Duodenal mucosa (tissue), 2 donors: ENCODE data around the gene CMC2.

Experiments used
- H3K27ac ChIP-seq: one replicate; pipeline ENCODE4 v1.7.0; 2013; ENCODE audit warnings: low read depth, low read length
- H3K27me3 ChIP-seq, 2 donors: one replicate each; pipeline ENCODE4 v1.7.0; 2013; ENCODE audit warnings: low read length in 2 of 2, control low read depth in 1 of 2; ENCODE audit not compliant: insufficient read depth in 2 of 2, control insufficient read depth in 1 of 2
- H3K36me3 ChIP-seq, 2 donors: one replicate each; pipeline ENCODE4 v1.7.0; 2013; ENCODE audit warnings: low read length in 2 of 2, control low read depth in 1 of 2; ENCODE audit not compliant: insufficient read depth in 2 of 2, control insufficient read depth in 1 of 2
- H3K4me1 ChIP-seq, 2 donors: one replicate each; pipeline ENCODE4 v1.7.0; 2013; ENCODE audit warnings: low read length in 2 of 2, control low read depth in 1 of 2; ENCODE audit not compliant: insufficient read depth in 2 of 2, control insufficient read depth in 1 of 2
- H3K4me3 ChIP-seq, 2 donors: one replicate each; pipeline ENCODE4 v1.7.0; 2013; ENCODE audit warnings: low read length in 2 of 2, low read depth in 1 of 2
- H3K9ac ChIP-seq, 2 donors: one replicate each; pipeline ENCODE4 v1.7.0; 2013; ENCODE audit warnings: low read length in 2 of 2, low read depth in 1 of 2
- H3K9me3 ChIP-seq, 2 donors: one replicate each; pipeline ENCODE4 v1.7.0; 2013; ENCODE audit warnings: low read length in 2 of 2, control low read depth in 1 of 2; ENCODE audit not compliant: control insufficient read depth in 1 of 2

The CMC2 gene

GRCh38 chr16:81029930-81030604, 23.4 kb upstream of the CMC2 start:
- Histone ChIP-seq H3K9ac (no peak overlapping the region), H3K27ac (no peak overlapping the region), H3K4me1 (peaks cover 0 to 2% of the 10 kb centered on the region in 2 donors), H3K9me3 (no peaks in the 10 kb centered on the region), H3K36me3 (peaks cover 0 to 14% of the 10 kb centered on the region in 2 donors), H3K27me3 (no peaks in the 10 kb centered on the region), H3K4me3 (no peak overlapping the region)

DNA sequence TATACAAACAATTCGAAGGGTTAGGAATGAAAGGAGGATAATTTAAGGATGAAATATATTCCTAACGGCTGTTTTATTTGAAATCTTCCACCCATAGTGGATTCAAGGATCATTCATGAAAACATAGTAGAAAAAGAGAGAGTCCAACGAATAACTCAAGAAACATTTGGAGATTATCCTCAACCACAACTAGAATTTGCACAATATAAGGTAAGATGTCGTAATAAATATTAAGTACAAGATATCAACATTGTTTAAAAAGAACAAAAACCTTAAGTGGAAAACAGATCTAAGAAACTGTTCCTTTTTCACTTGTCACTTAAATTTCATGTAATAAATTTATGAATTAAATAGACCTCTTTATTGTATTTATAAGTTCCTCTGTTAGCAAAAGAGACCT, 19.7 kb upstream of the CMC2 start:
- H3K27me3 ChIP-seq: no peaks in the 10 kb centered on the region
- H3K4me1 ChIP-seq: no peaks in the 10 kb centered on the region
- H3K36me3 ChIP-seq: peaks cover 3 to 22% of the 10 kb centered on the region in 2 donors
- H3K9me3 ChIP-seq: no peaks in the 10 kb centered on the region
- no peak overlapping the region for H3K9ac ChIP-seq
- no peak overlapping the region for H3K27ac ChIP-seq
- H3K4me3 ChIP-seq: no peak overlapping the region

- Histone ChIP-seq H3K9me3 (no peaks in the 10 kb centered on the region), H3K36me3 (peaks cover 12 to 63% of the 10 kb centered on the region in 2 donors), H3K9ac (no peak overlapping the region), H3K4me1 (no peaks in the 10 kb centered on the region), H3K4me3 (no peak overlapping the region), H3K27ac (no peak overlapping the region), H3K27me3 (no peaks in the 10 kb centered on the region)
Observed at GRCh38 chr16:81018496-81018895, 11.8 kb upstream of the CMC2 start.

DNA sequence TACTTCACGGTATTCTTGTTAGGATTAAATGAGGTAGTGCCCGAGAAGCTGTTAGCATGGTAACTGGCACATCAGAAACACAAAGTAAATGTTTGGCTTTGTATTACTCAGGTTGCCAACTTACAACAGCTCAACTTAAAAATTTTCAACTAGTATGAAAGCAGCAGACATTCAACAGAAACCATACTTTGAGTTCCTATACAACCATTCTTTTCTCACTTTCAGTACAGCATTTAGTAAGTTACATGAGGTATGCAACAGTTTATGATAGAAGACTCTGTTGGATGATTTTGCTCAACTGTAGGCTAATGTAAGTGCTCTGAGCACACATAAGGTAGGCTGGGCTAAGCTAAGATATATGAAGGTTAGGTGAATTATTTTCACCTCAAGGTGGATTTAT, 8.0 kb upstream of the CMC2 start:
- Histone ChIP-seq H3K9ac (no peak overlapping the region), H3K4me3 (no peak overlapping the region)

DNA sequence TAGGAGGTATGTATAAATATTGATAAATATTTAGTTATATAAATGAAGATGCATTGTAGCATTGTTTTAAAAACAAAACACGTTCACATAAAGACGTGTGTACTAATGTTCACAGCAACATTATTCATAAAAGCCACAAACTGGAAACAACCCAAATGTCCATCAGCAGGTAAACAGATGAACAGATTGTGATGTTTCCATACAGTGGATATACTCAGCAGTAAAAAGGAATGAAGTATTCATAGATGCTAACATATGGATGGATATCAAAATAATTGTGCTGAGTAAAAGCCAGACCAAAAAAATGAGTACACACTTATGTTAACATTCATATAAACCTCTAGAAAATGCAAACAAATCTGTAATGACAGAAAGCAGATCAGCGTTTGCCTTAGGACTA, 6.3 kb upstream of the CMC2 start:
- Histone ChIP-seq H3K4me3 (no peak overlapping the region), H3K4me1 (peaks cover 0 to 5% of the 10 kb centered on the region in 2 donors), H3K9ac (no peak overlapping the region), H3K27ac (no peak overlapping the region), H3K36me3 (peaks cover 0 to 34% of the 10 kb centered on the region in 2 donors), H3K27me3 (no peaks in the 10 kb centered on the region), H3K9me3 (no peaks in the 10 kb centered on the region)

More for the DNA sequence above, 8.0 kb upstream of the CMC2 start:
- Histone ChIP-seq H3K4me1 (no peaks in the 10 kb centered on the region), H3K9me3 (no peaks in the 10 kb centered on the region), H3K27ac (no peak overlapping the region), H3K36me3 (peaks cover 5 to 47% of the 10 kb centered on the region in 2 donors), H3K27me3 (no peaks in the 10 kb centered on the region)

DNA sequence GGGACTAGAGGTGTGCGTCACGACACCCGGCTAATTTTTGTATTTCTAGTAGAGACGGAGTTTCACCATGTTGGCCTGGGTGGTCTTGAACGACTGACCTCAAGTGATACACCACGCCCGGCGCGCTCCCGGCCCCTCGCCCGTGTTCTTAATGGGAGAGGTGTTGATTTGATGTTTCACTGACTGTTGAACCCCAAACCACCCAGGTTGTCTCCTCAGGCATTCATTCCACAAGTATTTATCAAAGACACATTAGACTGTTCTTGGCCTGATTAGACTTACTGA, 1.8 kb upstream of the CMC2 start:
- Histone ChIP-seq H3K36me3 (peaks cover 0 to 9% of the 10 kb centered on the region in 2 donors), H3K9ac (peak overlapping the region in 1 of 2 donors; percentile 94), H3K27ac (no peak overlapping the region), H3K27me3 (no peaks in the 10 kb centered on the region), H3K4me3 (peak overlapping the region; percentile 93 to 94), H3K4me1 (peaks cover 12 to 19% of the 10 kb centered on the region in 2 donors), H3K9me3 (no peaks in the 10 kb centered on the region)

DNA sequence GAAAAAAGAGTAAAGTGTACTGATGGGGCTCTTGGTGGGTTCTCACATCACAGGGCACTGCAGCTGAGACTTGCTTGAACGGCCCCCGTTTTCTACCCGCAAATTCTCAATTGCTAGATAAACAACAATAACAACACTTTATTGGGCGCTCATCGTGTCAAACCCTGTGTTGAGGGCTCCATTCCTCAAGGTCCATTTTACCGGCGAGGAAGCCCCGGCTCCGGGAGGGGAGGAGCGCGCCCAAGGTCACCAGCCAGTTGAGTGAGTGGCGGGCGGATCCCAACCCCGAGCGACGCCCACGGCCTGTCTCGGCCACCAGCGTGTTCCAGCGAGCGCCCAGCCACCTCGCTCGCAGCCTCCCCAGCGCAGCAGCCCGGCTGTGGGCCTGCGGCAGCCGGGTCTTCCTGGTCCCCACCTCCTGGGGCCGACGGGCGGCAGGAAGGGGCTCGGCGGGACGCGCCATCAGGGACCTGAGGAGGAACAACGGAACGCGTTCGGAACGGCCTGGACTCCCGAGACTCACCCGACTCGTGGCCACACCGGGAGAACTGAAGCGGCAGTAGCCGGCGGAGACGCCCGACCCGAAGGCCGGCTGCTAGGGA, 373 bp downstream of the CMC2 start:
- Histone ChIP-seq H3K27ac (peak overlapping the region; percentile 96), H3K4me3 (peak overlapping the region; percentile 93 to 94), H3K9ac (peak overlapping the region; percentile 93 to 94), H3K27me3 (no peaks in the 10 kb centered on the region), H3K9me3 (no peaks in the 10 kb centered on the region), H3K4me1 (peaks cover 19% of the 10 kb centered on the region in 2 donors), H3K36me3 (no peaks in the 10 kb centered on the region)

DNA sequence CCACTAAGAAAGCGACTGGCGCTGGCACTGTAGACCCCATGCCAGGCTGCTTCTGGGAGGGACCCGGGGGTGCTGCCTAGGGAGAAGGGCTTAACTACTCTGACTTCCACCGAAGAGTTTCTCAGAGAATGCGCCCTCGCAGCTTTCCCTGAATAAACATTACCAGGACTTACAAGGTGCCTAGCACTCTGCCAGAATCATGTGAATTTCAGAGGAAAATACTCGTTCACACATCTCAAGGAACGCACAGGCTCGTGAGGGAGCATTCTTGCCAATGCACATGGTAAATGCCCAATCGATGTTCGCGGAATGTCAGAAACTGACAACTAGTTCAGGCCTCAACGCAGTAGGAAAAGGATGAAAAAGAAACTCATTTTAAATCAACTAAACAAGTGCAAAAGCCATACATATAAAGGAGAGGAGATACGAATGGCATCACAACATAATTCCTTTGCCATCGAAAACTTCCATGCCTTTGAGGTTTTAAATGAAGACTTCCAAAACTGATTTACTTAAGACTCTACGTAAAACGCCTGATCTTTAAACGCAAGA, 999 bp downstream of the CMC2 start:
- Histone ChIP-seq H3K36me3 (no peaks in the 10 kb centered on the region), H3K9ac (peak overlapping the region; percentile 93 to 94), H3K27me3 (no peaks in the 10 kb centered on the region), H3K4me1 (peaks cover 19% of the 10 kb centered on the region in 2 donors), H3K27ac (peak overlapping the region; percentile 96), H3K9me3 (no peaks in the 10 kb centered on the region), H3K4me3 (peak overlapping the region; percentile 93 to 94)

DNA sequence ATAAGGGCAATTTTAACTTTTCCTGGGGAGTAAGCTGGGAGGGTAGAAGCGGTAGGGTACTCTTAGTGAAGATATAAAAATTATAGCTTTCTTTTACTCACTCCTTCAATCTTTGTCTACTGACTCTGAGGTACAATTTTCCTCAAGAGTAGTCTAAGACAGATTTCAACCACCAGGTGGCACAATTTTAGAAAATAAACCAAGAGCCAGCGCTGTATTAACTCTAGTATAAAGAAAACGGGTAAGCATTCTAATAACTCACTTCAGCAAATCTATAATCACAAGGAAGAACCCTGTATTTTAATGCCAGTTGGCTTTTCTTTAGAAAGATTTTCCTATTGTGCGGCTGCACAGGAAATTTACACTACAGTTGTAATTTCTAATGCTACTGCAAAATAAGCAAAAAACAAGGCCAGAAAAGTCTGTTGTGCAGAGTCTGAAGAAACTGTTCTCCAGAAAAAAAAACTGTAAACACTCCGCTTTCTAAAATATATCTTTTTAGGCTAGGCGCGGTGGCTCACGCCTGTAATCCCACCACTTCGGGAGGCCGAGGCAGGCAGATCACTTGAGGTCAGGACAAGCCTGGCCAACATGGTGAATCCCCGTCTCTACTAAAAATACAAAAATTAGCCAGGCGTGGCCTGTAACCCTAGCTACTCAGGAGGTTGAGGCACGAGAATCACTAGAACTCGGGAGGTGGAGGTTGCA, 1.9 kb downstream of the CMC2 start:
- H3K4me3 ChIP-seq: peak overlapping the region; percentile 63 to 94
- H3K9me3 ChIP-seq: no peaks in the 10 kb centered on the region
- no peaks in the 10 kb centered on the region for H3K36me3 ChIP-seq
- H3K27me3 ChIP-seq: no peaks in the 10 kb centered on the region
- no peak overlapping the region for H3K27ac ChIP-seq
- peaks cover 19% of the 10 kb centered on the region in 2 donors for H3K4me1 ChIP-seq
- H3K9ac ChIP-seq: peak overlapping the region; percentile 45 to 52
